Measurements from ENCODE around the gene USP2. TPM values are rescaled to one million over a fixed set of nuclear protein-coding genes. Genes with fewer than 3 reads are reported as not detected.
A peak's percentile ranks its signal among the peaks of the same experiment; 100 is the strongest.

Gene USP2
- total RNA-seq, 2 experiments from 2014 or later, result 10.6 to 24.5 TPM

- H3K4me3 ChIP-seq (ENCODE audit: low read depth, low read length, poor library complexity, severe bottlenecking), result peak within 1 kb of the TSS; percentile 81
- intact Hi-C loops (cut with micrococcal nuclease; ENCODE audit: unreplicated experiment), result no loop called here
- H3K9me2 ChIP-seq (ENCODE audit: insufficient read depth, low read length), result no peaks in the 10 kb centered on the region
- TF ChIP-seq EZH2phosphoT487 (IDR thresholded peaks at IDR 0.05; ENCODE audit: borderline replicate concordance, low read depth, low read length), result no peak
- TF ChIP-seq CTCF (conservative IDR thresholded peaks at IDR 0.05; ENCODE audit: low read length), result no peak
- peaks cover 40% of the 10 kb centered on the region for H3K4me1 ChIP-seq (ENCODE audit: insufficient read depth, low read length, poor library complexity, severe bottlenecking)
- H2AFZ ChIP-seq (ENCODE audit: low read length), result peak within 1 kb of the TSS; percentile 83
- H3K36me3 ChIP-seq (ENCODE audit: insufficient read depth, low read length), result peaks cover 6% of the 10 kb centered on the region; the same call in 1 of the 2 replicates
- peak; percentile 99 for DNase-seq (ENCODE audit: low spot score)
- CTCF ChIA-PET (ENCODE audit: unreplicated experiment), result interaction anchor here (0.6 to 1.0 kb wide), 4 partner anchors 11 to 222 kb away, joined by 3 to 4 read pairs (median 3); no protein-coding TSS in a partner anchor
- H4K20me1 ChIP-seq (ENCODE audit: insufficient read depth, low read length), result no peaks in the 10 kb centered on the region
- H3K27ac ChIP-seq (ENCODE audit: low read depth, low read length, poor library complexity, severe bottlenecking), result peak within 1 kb of the TSS; percentile 50
- TSS peak; percentile 89 for BruUV-seq (replicated peaks)
- H3K79me2 ChIP-seq (ENCODE audit: insufficient read depth, low read depth, low read length), result peaks cover 10% of the 10 kb centered on the region; the same call in 1 of the 2 replicates
- POLR2A ChIA-PET, result interaction anchor here (0.5 to 1.8 kb wide), 6 partner anchors 11 to 272 kb away, joined by 3 to 5 read pairs (median 4); no protein-coding TSS in a partner anchor
- H3K4me2 ChIP-seq (ENCODE audit: low read length), result peak within 1 kb of the TSS; percentile 91
- no peaks in the 10 kb centered on the region for H3K9me3 ChIP-seq (ENCODE audit: low read length)
Measured at GRCh38 chr11:119334174-119334930, 47.1 kb downstream of the USP2 start, which contains the start of gene RNF26. TSS of gene RNF26 (plus strand) at chr11:119334527. CDS start at chr11:119335123, 596 bp downstream.

GRCh38 chr11:119332111-119332765 lies 49.3 kb downstream of the USP2 start:
- CTCF ChIA-PET (ENCODE audit: unreplicated experiment), result no interaction called here
- Histone ChIP-seq H3K27ac (ENCODE audit: low read depth, low read length, poor library complexity, severe bottlenecking) (no peak overlapping the region), H4K20me1 (ENCODE audit: insufficient read depth, low read length) (no peaks in the 10 kb centered on the region), H3K36me3 (ENCODE audit: insufficient read depth, low read length) (peaks cover 6% of the 10 kb centered on the region; the same call in 1 of the 2 replicates), H3K4me2 (ENCODE audit: low read length) (no peak overlapping the region), H3K4me3 (ENCODE audit: low read depth, low read length, poor library complexity, severe bottlenecking) (no peak overlapping the region), H3K9me3 (ENCODE audit: low read length) (no peaks in the 10 kb centered on the region), H3K9me2 (ENCODE audit: insufficient read depth, low read length) (no peaks in the 10 kb centered on the region), H3K4me1 (ENCODE audit: insufficient read depth, low read length, poor library complexity, severe bottlenecking) (peaks cover 21% of the 10 kb centered on the region), H2AFZ (ENCODE audit: low read length) (peak overlapping the region; percentile 36), H3K79me2 (ENCODE audit: insufficient read depth, low read depth, low read length) (peaks cover 10% of the 10 kb centered on the region; the same call in 1 of the 2 replicates)
- no peak for TF ChIP-seq CTCF (conservative IDR thresholded peaks at IDR 0.05; ENCODE audit: low read length)
- TF ChIP-seq EZH2phosphoT487 (IDR thresholded peaks at IDR 0.05; ENCODE audit: borderline replicate concordance, low read depth, low read length), result no peak
- POLR2A ChIA-PET, result no interaction called here
- intact Hi-C loops (cut with micrococcal nuclease; ENCODE audit: unreplicated experiment), result no loop called here
- no peak for DNase-seq (ENCODE audit: low spot score)
- no TSS peak for BruUV-seq (replicated peaks)

All from OCI-LY7 (cell line).